Smooth muscle cell of the brain vasculature (primary cell): Measurements from ENCODE around the gene CXCL12.

Experiments
- DNase-seq: peaks from one replicate; pipeline ENCODE4 v3.0.0-alpha.2; 2012; ENCODE audit warnings: low read depth, low spot score

CXCL12 gene

DNA sequence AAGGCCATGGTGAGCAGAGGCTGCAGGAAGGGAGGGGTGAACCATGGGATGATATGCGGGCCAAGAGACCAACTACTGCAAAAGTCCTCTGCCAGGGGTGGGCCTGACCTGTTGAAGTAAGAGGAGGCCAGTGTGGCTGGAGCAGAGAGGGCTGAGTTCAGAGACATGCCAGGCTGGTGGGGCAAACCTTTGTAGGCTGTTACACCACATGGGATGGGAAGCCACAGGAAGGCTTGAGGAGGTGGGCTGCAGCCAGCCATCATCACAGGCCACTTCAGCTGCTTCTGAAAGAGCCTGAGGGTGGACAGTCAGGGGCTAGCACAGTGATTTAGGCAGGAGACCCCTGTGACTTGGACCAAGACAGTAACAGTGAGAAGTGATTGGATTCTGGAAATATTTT is 20.3 kb downstream of the CXCL12 start:
- DNase-seq, result no peak

DNA sequence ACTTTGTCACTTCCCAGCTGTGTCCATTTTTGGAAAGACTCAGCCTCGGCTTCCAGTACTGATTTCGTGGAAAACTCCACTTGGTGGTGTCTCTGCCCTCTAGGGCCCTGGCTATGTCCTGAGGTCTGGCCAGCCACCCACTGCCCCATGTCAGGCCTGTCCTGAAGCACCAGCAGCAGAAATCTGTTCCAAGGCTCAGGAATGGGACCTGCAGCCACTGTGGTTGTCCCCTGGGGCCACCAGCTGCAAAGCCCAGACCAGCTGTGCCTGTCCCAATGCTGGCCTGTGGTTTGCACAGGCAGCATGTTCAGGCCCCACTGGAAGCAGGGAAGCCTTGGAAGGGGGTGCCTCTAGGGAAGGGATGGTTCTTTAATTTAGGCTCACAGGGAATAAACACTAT is 21.2 kb downstream of the CXCL12 start:
- no peak for DNase-seq

DNA sequence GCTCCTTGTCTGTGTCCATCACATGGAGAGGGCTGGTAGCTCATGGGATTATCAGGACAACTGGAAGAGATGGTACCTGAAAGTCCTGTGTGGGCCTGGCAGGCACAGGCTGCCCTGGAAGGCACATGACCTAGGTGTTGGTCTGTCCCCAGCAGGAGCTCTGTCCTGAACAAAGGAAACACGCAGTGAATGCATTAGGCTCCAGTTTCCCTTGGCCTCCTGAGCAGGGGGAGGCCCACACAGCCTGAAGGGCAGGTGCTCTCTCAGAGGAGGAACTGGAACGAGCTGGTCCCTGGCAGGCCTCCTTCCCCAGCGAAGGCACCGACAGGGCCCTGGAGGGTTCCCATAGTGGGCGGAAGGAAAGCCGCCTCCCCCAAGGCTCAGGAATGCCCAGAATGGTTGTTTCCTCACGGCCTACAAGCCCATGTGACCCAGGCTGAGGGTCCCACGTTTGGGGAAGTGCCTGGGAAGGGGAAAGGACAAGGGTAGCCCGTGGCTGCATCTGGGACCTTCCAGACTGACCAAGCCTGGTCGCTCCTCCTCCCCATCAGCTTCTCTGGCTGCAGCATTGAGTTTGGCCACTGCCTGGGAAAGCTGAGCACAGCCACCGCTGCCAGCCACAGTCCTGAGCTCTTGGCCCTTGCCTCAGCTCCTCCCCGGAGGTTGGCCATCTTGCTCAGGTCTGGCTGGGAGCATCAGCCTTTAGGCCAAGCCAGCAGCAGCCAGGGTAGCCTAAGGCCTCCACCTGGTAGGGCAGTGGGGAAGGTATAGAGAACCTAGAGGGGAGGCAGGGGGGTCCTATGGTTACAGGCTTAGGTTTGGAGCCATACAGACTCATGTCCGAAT is 21.8 kb downstream of the CXCL12 start:
- no peak for DNase-seq

DNA sequence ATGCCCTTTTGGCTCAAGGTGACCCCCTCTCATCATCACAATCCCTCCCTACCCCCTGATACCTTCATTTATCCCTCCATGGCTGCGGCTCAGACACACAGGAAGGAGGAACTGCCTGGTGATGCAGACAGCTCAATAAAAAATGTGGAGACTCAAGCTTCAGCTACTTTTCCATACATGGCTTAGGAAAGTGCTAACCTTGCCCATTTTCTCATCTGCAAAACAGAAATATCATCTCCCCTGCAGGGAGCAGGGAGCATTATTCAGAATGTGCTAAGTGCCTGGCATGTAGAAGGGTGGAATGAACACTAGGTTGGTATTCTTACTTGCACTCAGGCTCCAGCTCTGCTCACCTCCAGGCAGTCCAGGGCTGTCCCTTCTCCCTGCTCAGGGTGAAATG is 23.8 kb downstream of the CXCL12 start:
- no peak for DNase-seq

DNA sequence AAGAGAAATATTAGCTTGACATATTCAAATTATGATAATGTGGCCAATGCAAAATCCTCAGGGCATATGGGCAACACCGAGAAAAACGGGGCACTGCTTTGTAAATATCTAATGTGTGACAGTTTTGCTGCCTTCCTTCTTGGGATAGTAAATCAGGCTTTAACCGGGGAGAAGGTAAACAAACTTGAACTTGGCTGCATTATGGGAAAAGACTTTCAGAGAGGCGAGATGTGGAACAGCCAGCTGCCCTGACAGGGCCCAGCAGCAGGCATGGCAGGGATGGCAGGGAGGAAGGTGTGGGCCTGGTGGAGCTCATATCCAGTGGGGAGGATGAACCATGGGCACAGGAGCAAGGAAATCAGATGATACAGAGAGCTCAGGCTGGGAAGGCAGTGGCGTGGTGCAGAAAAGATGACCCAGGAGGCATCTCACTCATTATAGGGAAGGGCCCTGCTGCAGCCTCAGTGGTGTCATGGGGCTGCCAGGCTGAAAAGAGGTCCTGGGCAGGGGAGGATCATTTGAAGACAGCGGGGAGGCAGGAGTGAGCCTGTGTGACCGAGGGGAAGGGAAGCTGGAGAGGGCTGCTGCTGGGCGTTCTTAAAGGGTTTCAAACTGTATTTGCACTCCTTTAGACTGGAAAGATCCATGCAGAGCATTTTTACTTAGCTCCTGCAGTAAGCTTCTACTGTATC is 26.7 kb downstream of the CXCL12 start:
- no peak for DNase-seq

DNA sequence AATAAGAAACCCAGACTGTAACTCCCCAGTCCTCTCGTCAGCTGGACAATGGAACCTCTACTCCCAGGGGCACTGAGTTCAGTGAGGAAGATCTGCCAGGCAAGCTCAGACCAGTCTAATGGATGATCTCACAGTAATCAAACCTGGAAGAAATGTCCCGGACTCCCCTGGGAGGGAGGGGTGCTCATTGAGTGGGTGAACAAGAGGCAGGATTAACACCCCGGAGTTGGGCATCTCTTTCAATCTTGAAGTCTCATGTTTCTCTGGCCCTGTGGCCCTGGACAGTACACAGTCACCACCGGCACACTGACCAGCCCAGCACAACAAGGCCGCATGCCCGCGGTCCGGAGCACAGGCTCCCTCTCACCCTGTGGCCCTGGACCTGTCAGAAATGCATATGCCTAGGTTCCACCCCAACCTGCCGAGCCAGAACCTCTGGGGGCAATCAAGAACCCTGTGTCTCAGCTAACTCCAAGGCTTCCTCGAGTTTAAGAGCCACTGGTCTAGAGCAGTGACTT is 27.8 kb downstream of the CXCL12 start:
- no peak for DNase-seq

DNA sequence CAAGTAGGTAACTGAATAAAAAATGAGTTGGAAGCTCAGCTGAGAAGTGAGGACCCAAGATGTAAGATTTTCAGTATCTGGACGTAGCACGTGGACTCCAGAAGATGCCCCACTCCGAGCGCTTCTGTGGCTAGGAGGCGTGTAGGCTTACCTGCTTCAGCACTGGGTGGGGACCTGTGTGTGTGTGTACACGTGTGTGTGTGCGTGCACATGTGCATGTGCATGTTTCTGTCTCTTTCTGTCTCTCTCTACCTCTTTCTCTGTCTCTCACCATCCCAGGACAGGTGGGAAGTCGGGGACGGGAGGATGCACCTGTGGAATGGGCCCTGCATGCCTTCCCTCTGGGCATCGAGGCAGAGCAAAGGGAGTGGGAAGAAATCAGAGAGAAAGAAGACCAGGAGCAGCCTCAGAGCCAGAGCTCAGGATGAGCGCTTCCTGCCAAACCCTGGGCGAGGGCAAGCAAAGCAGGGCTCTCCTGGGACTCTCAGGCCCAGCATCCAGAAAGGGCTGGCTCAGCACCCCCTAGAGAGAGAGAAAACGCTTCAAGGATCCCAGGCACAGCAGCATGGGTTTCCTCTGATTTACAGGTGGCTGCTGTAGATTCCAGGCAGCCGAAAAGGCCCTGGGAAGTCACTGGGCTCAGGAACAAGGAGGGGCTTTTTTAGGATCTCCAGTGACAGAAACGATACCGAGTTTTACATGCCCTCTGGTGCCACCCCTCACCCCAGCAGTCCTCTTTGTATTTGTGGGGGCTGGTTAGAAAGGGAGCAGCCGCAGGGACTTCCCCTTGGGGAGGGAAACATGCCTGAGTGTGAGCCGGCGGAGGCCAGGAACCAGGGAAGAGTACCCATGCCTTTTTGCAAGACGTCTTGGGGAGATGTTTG is 28.5 kb downstream of the CXCL12 start:
- DNase-seq, result no peak

DNA sequence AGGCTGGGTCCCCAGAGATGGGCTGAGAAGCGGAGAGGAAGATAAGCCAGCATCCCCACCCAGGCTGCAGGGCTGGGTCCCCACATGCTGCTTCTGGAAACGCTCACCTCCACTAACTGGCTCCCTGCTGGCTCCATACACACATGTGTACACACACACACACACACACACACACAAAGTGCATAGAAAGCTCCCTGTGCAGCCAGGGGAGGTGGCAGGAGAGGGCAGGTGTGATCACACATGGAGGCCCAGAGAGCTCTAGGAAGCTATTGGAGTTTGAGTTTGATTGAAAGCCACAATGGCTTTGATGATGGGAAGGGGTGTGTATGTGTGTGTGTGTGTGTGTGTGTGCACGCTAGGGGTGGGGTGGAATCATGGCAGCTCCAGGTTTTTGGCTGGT is 29.3 kb downstream of the CXCL12 start:
- DNase-seq, result no peak

DNA sequence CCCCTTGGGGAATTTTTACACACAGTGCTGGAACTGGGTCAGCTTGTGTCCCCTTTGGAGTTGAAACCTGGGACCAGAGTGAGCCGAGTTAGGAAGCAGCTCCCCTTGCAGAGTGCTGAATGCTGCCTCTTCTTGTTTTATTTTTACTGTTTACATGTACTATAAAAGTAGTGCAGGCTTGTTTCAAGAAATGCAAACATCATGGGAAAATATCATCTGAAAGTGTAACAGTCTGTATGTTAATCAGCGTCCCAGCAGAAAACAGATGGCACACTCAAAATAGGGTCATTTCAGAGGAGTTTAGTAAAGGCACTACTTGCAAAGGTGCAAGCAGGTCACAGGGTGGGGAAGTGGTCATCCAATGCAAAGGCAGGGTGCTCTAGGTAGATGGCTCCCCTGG is 30.1 kb downstream of the CXCL12 start:
- DNase-seq, result no peak

DNA sequence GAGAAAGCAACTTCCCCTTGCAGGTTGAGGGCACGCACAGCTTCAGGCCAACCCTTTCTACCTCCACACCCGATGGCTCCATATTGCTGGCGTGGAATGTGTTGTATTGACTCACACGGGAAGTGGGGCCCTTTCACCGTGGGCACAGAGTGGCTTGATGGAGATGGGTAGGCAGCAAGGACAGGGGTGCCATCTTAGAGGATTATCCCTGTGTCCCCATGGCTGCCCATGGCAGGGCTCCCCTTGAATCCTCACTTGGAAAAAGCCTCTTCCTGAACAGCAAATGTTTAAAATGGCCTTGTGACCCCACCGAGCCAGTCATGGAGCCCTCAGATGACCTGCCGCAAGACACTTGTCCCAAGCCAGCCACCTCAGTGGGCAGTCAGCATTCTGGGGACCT is 31.2 kb downstream of the CXCL12 start:
- DNase-seq, result no peak

DNA sequence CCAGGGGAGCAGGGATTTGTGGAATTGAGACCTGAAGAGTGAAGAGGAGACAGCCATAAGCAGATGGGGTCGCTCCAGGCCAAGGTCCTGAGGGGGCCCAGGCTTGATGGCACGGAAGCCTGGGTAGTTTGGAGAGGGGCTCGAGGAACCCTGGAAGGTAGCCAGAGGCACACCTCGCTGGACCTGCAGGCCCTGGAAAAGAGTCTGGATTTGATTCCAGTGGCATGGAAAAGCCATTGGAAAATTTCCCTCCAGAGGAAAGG is 31.8 kb downstream of the CXCL12 start:
- DNase-seq, result no peak

DNA sequence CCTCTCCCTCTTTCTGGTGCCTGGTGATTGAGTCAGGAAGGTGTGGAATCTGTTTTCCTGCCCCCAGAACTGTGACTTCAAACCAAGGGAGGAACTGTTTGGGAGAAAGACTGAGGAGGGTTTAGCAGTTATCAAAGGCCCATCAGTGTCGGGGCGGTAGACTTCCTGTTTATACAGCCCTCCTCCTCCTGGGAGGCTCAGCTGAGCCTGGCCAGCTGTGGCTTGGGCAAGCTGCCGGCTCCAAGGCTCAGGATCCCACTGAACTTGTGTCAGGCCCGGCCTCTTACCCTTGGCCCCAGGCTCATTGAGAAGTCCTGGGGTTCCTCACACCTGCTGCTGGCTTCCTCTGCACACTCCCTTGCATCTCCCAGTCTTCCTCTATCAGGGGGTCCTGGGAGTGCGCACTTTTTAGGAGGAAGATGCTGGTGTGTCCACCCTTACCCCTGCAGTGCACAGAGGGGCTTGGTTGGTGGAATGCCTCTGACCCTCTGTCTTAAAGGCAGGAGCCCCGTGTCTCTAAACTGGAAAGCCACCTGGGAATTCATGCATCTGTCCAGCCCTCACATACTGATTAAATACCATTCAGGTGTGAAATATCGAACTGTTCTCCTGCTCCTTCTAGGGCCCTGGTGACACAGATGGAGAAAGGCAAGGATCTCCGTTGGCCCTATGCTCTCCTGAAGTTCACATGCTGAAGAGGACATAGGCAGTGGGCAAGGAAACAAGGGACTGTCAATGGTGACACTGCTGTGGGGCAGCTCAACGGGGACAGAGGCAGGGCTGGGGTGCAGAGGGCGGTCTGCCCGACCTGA is 32.4 kb downstream of the CXCL12 start:
- DNase-seq, result no peak

DNA sequence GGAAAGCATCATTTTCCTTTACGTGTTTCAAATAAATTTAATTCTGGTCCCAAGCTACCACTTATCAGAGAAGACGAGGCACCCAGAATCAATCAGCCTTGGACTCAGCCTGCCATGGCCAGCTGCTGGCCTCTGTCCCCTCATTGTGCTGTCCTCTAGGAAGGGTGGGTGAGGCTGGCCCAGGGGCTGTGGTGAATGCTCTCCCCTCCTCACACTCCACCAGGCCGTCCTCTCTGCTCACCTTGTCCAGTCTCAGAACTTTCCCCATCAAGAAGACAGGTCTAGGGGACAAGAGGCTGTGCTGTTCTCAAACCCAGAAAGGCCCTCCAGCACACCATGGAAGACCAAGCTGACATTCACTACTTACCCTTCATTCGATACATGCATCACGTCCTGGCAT is 36.4 kb downstream of the CXCL12 start:
- no peak for DNase-seq

DNA sequence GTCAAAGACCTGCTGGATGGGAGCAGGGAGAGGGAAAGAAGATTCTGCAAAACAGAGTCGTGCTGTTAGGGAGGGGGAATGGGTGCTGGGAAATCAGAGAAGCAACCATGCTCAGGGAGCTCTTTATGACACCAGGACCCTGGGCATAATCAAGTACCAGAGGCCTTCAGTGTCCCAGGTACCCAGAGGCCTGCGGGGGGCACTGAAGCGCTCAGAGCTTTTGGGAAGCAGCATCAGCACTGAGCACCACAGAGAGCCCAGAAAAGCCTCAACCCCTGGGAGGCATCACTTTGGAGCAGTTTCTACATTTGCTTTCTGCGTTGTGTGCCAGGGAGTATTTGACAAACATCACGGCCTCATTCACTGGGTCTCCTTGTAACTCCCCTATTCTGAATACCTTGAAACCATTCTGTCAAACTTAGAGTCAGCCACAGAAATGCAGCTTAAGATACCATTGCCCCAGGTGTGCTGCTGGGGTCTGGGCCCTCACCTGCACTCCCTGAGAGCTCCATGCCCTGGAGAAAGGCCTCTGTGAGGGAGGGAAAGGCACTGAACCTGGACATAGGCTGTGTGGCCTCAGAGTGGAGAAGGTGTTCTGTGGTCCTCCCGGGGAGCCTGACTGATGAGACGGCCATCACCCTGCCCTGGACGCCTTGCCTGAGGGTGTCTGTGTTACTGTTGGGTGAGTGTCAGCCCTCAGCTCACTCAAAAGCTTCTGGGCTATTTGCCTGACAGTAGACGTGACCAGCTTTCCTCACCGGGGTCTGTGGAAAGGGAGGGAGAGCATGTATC is 37.1 kb downstream of the CXCL12 start:
- no peak for DNase-seq

DNA sequence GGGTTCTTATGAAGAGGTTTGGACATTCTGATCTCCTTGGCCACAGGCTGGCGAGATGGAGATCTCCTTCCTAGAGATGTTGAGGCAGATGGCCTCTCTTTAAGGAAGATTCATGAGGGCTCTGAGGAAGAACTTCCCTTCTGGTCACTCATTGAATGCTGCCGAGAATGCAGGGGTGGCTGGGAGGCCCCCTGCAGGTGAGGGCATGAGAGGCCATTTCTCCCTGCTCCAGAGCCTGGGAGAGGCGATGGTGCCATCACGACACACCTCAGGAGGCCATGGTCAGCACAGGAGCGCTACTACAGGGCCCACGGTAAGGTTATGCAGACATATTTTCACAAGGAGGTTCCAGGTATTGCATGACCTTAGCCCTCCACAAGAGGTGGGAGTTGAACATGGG is 40.2 kb downstream of the CXCL12 start:
- DNase-seq, result no peak

DNA sequence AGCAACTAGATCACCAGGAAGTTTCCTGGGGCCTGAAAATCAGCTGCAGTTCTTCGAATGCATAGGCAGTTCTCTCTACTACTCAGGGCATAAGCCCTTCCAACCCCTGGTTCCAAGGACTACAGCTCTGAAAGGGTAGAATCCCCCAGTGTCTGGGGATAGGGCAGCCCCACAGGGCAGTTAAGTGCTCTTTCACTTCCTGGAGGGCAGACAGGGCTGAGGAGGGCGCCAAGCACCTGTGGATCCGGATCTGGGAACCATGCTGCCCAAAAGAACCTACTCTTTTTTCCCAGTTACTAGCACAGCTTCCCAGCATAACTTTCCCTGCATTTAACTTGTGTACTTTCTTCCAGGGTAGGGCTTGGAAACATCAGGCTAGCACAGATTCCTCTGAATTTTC is 41.1 kb downstream of the CXCL12 start:
- DNase-seq, result no peak

DNA sequence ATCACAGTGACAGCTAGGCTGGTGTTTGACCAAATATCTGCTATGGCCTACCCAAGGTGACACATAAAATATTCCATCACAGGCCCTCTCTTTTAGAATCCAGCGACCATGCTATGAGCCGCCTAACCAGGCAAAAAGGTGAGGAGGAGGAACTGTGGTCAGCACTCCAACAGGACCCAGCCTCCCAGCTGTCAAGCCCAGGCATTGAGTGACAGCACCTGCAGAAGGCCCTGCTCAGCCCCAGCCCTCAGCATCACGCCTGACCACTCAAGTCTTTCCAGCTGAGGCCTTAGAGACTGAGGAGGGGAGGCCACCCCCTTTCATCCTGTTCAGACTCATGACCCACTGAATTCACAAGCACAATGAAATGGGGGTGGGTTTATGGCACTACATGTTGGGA is 43.0 kb downstream of the CXCL12 start:
- no peak for DNase-seq

DNA sequence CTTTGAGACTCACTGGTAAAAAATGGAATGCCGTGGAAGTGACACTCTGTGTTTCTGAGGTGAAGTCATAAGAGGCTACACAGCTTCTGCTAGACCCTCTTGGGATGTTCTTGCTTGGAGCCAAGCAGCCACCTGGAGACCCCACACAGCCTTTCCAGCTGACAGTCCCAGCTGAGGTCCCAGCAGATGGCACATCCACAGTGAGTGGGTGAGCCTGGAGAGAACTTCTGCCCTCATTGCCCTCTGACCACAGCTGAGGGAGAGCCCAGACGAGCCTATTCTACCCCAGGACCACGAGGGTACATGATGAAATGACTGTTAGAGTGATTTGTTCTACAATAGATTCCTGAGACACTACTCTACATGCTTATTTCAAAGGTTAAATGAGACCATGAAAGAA is 44.3 kb downstream of the CXCL12 start:
- DNase-seq, result no peak

DNA sequence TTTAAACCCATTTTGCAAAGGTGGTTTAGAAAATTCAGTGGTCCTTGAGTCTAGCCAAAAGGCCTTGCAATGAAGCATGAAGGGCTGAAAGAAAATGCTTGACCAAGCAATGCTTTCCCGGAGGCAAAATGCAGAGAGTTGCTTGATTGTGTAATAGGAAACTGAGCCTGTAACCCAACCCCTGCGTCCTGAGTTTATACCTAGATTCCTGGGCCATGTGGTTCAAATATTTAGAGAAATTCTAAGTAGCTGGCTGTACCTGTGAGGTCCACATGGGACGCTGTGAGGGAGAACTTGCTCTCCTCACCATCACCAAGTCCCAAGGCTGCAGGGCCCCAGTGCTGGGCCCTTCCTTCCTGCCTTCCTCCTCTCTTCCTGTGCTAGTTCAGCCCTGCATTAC is 45.7 kb downstream of the CXCL12 start:
- DNase-seq, result no peak

DNA sequence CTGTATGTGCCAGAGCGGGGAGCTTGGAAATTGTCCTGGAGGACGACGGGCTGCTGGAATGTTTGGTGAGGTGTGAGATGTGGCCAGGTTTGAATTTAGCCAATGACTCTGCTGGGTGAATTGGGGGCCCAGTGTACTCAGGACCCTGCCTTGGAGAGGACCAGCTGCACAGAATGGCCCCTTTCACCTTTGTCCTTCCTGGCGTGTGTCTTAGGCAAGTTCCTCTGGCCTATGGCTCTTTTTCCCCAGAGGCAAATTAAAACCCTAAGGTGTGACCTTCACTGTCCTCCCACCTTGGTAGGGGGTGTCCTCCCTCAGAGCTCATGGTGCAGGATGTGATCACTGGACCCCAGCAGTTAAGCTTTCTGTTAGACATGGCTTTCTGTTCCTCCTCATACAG is 47.8 kb downstream of the CXCL12 start:
- no peak for DNase-seq
